NCI-H1417 treated with DMSO at 0.1 percent for 48 hours (cell line): Measurements from ENCODE around the gene OARD1.
"Not testable (repeated sequence)": the region's sequence is repeated elsewhere in the genome, so short reads cannot be mapped to it uniquely, and the experiment has no call there.

ENCODE experiments used
- DNase-seq: peaks from one replicate; lab custom pipeline; 2025; lab: John Stamatoyannopoulos, UW

The OARD1 gene

GRCh38 chr6:41071923-41072835, at the start of gene OARD1:
Gene OARD1, minus strand, starts transcription at chr6:41072356. Its CDS starts 722 bp downstream, at chr6:41071634.
- DNase-seq, result peak; percentile 97

GRCh38 chr6:41120058-41120457, 47.9 kb upstream of the OARD1 start:
- DNase-seq, result no peak

GRCh38 chr6:41119508-41119907, 47.4 kb upstream of the OARD1 start:
- DNase-seq, result no peak

- DNase-seq, result not testable (repeated sequence)
Measured at GRCh38 chr6:41115027-41115426, 42.9 kb upstream of the OARD1 start.

- DNase-seq, result no peak
Measured at GRCh38 chr6:41111017-41111416, 38.9 kb upstream of the OARD1 start.

- no peak for DNase-seq
Measured at GRCh38 chr6:41103847-41104246, 31.7 kb upstream of the OARD1 start.

GRCh38 chr6:41100871-41101287, 28.7 kb upstream of the OARD1 start:
- no peak for DNase-seq

- DNase-seq, result no peak
Measured at GRCh38 chr6:41098366-41098765, 26.2 kb upstream of the OARD1 start.

GRCh38 chr6:41097467-41098090, 25.4 kb upstream of the OARD1 start:
- DNase-seq, result no peak

- no peak for DNase-seq
Measured at GRCh38 chr6:41093729-41094128, 21.6 kb upstream of the OARD1 start.

- DNase-seq, result no peak
Measured at GRCh38 chr6:41092421-41093140, 20.4 kb upstream of the OARD1 start.

- no peak for DNase-seq
Measured at GRCh38 chr6:41090841-41091761, 18.9 kb upstream of the OARD1 start.

- no peak for DNase-seq
Measured at GRCh38 chr6:41088451-41088850, 16.3 kb upstream of the OARD1 start.

GRCh38 chr6:41085182-41085581, 13.0 kb upstream of the OARD1 start:
- DNase-seq, result no peak

- no peak for DNase-seq
Measured at GRCh38 chr6:41083072-41083471, 10.9 kb upstream of the OARD1 start.

- no peak for DNase-seq
Measured at GRCh38 chr6:41080621-41081020, 8.5 kb upstream of the OARD1 start.

GRCh38 chr6:41079080-41079479, 6.9 kb upstream of the OARD1 start:
- no peak for DNase-seq

- no peak for DNase-seq
Measured at GRCh38 chr6:41078101-41078500, 5.9 kb upstream of the OARD1 start.

- no peak for DNase-seq
Measured at GRCh38 chr6:41077536-41077935, 5.4 kb upstream of the OARD1 start.

- no peak for DNase-seq
Measured at GRCh38 chr6:41075651-41076626, 3.8 kb upstream of the OARD1 start.
